K562 (cell line): ENCODE data around the gene SOCS3.

Experiments used
- EZH2 ChIP-seq: IDR thresholded peaks from 2 replicates; pipeline ENCODE4 v1.6.1; 2012; ENCODE audit warnings: low read depth, mild to moderate bottlenecking, inconsistent platforms, low read length, borderline replicate concordance
- FOXJ3 ChIP-seq: sonication (generic); formaldehyde crosslinking; IDR thresholded peaks from 2 replicates; pipeline ENCODE4 v1.4.0; 2020; ENCODE audit warnings: mild to moderate bottlenecking, missing genetic modification reagents
- MAFG ChIP-seq: fragments of 450-650 bp; conservative IDR thresholded peaks from 2 replicates; pipeline ENCODE4 v1.6.1; 2016; ENCODE audit warnings: missing genetic modification characterization, missing compliant biosample characterization
- NCOA1 ChIP-seq: fragments of 450-650 bp; IDR thresholded peaks from 2 replicates; pipeline ENCODE4 v1.6.1; 2016; ENCODE audit warnings: low read depth
- TF ChIP-seq, protein P1 (sequence below), 3 experiments: IDR thresholded peaks in 2 of 3; conservative IDR thresholded peaks in 1 of 3; 2 replicates each; pipeline ENCODE4 v1.5.1; 2011 to 2012; ENCODE audit warnings: low read length in 3 of 3, mild to moderate bottlenecking in 3 of 3, control low read depth in 2 of 3, improper control_type of control experiment in 1 of 3, inconsistent platforms in 1 of 3, low read depth in 1 of 3, mixed read lengths in 1 of 3, moderate library complexity in 1 of 3; ENCODE audit not compliant: insufficient read depth in 2 of 3

DNA sequence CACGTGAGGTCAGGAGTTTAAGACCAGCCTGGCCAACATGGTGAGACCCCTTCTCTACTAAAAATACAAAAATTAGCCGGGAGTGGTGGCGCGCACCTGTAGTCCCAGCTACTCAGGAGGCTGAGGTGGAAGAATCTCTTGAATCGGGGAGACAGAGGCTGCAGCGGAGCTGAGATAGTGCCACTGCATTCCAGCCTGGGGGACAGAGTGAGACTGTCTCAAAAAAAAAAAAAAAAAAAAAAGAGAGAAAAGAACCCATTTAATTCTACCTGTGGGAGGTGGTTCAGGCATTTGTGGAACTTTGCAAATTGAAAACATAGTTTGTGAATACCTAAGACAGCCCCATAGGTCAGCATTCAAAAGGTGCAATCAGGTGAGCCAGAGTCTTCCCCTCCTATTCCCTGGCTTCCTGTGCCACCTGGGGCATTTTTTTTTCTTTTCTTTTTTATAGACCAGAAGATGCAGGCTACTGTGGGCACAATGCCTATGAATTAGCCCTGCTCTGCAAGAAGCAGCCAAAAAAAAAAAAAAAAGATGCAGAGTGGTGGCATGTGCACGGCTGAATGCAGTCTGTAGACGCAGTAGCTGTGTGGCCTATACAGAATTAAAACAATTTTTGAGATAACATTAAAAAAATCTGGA, 9.1 kb upstream of the SOCS3 start:
- TF ChIP-seq, protein P1, sequence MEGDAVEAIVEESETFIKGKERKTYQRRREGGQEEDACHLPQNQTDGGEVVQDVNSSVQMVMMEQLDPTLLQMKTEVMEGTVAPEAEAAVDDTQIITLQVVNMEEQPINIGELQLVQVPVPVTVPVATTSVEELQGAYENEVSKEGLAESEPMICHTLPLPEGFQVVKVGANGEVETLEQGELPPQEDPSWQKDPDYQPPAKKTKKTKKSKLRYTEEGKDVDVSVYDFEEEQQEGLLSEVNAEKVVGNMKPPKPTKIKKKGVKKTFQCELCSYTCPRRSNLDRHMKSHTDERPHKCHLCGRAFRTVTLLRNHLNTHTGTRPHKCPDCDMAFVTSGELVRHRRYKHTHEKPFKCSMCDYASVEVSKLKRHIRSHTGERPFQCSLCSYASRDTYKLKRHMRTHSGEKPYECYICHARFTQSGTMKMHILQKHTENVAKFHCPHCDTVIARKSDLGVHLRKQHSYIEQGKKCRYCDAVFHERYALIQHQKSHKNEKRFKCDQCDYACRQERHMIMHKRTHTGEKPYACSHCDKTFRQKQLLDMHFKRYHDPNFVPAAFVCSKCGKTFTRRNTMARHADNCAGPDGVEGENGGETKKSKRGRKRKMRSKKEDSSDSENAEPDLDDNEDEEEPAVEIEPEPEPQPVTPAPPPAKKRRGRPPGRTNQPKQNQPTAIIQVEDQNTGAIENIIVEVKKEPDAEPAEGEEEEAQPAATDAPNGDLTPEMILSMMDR (IDR thresholded peaks at IDR 0.05 in 2 of 3, conservative IDR thresholded peaks at IDR 0.05 in 1 of 3; ENCODE audit: insufficient read depth in 2 of 3, low read depth in 1 of 3, low read length in 3 of 3), result no peak
- no peak for TF ChIP-seq FOXJ3 (CRISPR knock-in tag)
- no peak for TF ChIP-seq EZH2
- TF ChIP-seq MAFG (tag), result no peak
- TF ChIP-seq NCOA1, result no peak
